H9 (cell line): Measurements from ENCODE around the gene BEST4. TPM values are rescaled to one million over a fixed set of nuclear protein-coding genes. Genes with fewer than 3 reads are reported as not detected.

Source experiments
- DNase-seq: peaks from one replicate; pipeline ENCODE4 v3.0.0-alpha.2; 2017
- H2AFZ ChIP-seq: one replicate; pipeline ENCODE4 v1.6.1; 2013; ENCODE audit warnings: mild to moderate bottlenecking, low read length, control low read depth, moderate library complexity
- H2AK5ac ChIP-seq: 2 replicates; pipeline ENCODE4 v1.6.1; 2013; ENCODE audit warnings: low read length, control low read depth, mixed read lengths; ENCODE audit not compliant: insufficient read length
- H2BK120ac ChIP-seq: one replicate; pipeline ENCODE4 v1.6.1; 2013; ENCODE audit warnings: low read depth, mild to moderate bottlenecking, low read length, control low read depth, inconsistent platforms; ENCODE audit not compliant: poor library complexity, severe bottlenecking
- H2BK12ac ChIP-seq: 2 replicates; pipeline ENCODE4 v1.6.1; 2013; ENCODE audit warnings: low read length, control low read depth, mixed read lengths, low read depth; ENCODE audit not compliant: insufficient read length
- H2BK15ac ChIP-seq: 2 replicates; pipeline ENCODE4 v1.6.1; 2013; ENCODE audit warnings: low read depth, low read length, control low read depth
- H2BK20ac ChIP-seq: one replicate; pipeline ENCODE4 v1.6.1; 2013; ENCODE audit warnings: low read depth, mild to moderate bottlenecking, low read length, control low read depth, inconsistent platforms; ENCODE audit not compliant: poor library complexity, severe bottlenecking
- H2BK5ac ChIP-seq: 2 replicates; pipeline ENCODE4 v1.6.1; 2013; ENCODE audit warnings: low read length, control low read depth, mixed read lengths; ENCODE audit not compliant: insufficient read length
- H3K14ac ChIP-seq: 2 replicates; pipeline ENCODE4 v1.6.1; 2013; ENCODE audit warnings: low read length, control low read depth; ENCODE audit not compliant: insufficient read depth
- H3K18ac ChIP-seq: 2 replicates; pipeline ENCODE4 v1.6.1; 2013; ENCODE audit warnings: low read depth, mild to moderate bottlenecking, mixed read lengths, low read length, control low read depth; ENCODE audit not compliant: insufficient read length
- H3K23ac ChIP-seq: 2 replicates; pipeline ENCODE4 v1.6.1; 2013; ENCODE audit warnings: low read length, control low read depth, mixed read lengths, low read depth; ENCODE audit not compliant: insufficient read length
- H3K23me2 ChIP-seq: 2 replicates; pipeline ENCODE4 v1.6.1; 2013; ENCODE audit warnings: low read depth, mild to moderate bottlenecking, mixed read lengths, low read length, control low read depth; ENCODE audit not compliant: insufficient read length, poor library complexity, severe bottlenecking
- H3K27ac ChIP-seq: 2 replicates; pipeline ENCODE4 v1.5.1; 2013; ENCODE audit warnings: low read length, control low read depth, mixed read lengths, low read depth; ENCODE audit not compliant: insufficient read length
- H3K27me3 ChIP-seq: 2 replicates; pipeline ENCODE4 v1.6.1; 2013; ENCODE audit warnings: low read length, control low read depth, inconsistent platforms; ENCODE audit not compliant: insufficient read depth
- H3K4ac ChIP-seq: 2 replicates; pipeline ENCODE4 v1.6.1; 2013; ENCODE audit warnings: low read depth, mild to moderate bottlenecking, control low read depth, inconsistent platforms, low read length, moderate library complexity
- H3K4me1 ChIP-seq: 2 replicates; pipeline ENCODE4 v1.6.1; 2013; ENCODE audit warnings: low read length, control low read depth, inconsistent platforms; ENCODE audit not compliant: insufficient read depth
- H3K4me2 ChIP-seq: 2 replicates; pipeline ENCODE4 v1.6.1; 2013; ENCODE audit warnings: low read length, control low read depth, mixed read lengths; ENCODE audit not compliant: insufficient read length, insufficient read depth
- H3K56ac ChIP-seq: 2 replicates; pipeline ENCODE4 v1.6.1; 2013; ENCODE audit warnings: low read depth, mild to moderate bottlenecking, mixed read lengths, low read length, control low read depth; ENCODE audit not compliant: insufficient read length
- H3K79me1 ChIP-seq: 2 replicates; pipeline ENCODE4 v1.6.1; 2013; ENCODE audit warnings: low read depth, mild to moderate bottlenecking, moderate library complexity, low read length, control low read depth, inconsistent platforms; ENCODE audit not compliant: insufficient read depth, poor library complexity, severe bottlenecking
- H3K79me2 ChIP-seq: 2 replicates; pipeline ENCODE4 v1.6.1; 2013; ENCODE audit warnings: low read length, control low read depth, inconsistent platforms; ENCODE audit not compliant: insufficient read depth
- H3K9ac ChIP-seq: 2 replicates; pipeline ENCODE4 v1.6.1; 2013; ENCODE audit warnings: low read length, control low read depth, mixed read lengths; ENCODE audit not compliant: insufficient read length; ENCODE audit errors: extremely low read depth
- H3K9me3 ChIP-seq: one replicate; pipeline ENCODE4 v1.6.1; 2013; ENCODE audit warnings: low read depth, low read length, inconsistent platforms; ENCODE audit not compliant: control insufficient read depth
- H3T11ph ChIP-seq: one replicate; pipeline ENCODE4 v1.6.1; 2013; ENCODE audit warnings: mild to moderate bottlenecking, low read length, control low read depth, inconsistent platforms
- H4K20me1 ChIP-seq: one replicate; pipeline ENCODE4 v1.6.1; 2013; ENCODE audit not compliant: control insufficient read depth, insufficient read length, insufficient read depth
- H4K5ac ChIP-seq: 2 replicates; pipeline ENCODE4 v1.6.1; 2013; ENCODE audit warnings: low read depth, mild to moderate bottlenecking, mixed read lengths, low read length, control low read depth; ENCODE audit not compliant: insufficient read length
- H4K8ac ChIP-seq: replicated peaks from 2 replicates; pipeline ENCODE4 v1.6.1; 2013; ENCODE audit warnings: low read length, control low read depth, mixed read lengths, low read depth; ENCODE audit not compliant: insufficient read length
- H4K91ac ChIP-seq: 2 replicates; pipeline ENCODE4 v1.6.1; 2013; ENCODE audit warnings: low read depth, mild to moderate bottlenecking, moderate library complexity, mixed read lengths, low read length, control low read depth; ENCODE audit not compliant: insufficient read length
- H3K27ac Mint-ChIP-seq, 3 experiments: 2 replicates in 2 of 3; 3 replicates in 1 of 3; pipeline ENCODE4 v1.8.0; 2020 to 2021; ENCODE audit warnings: mixed read lengths in 3 of 3, mild to moderate bottlenecking in 1 of 3, moderate library complexity in 1 of 3
- H3K27me3 Mint-ChIP-seq: 2 replicates; pipeline ENCODE4 v1.8.0; 2021; ENCODE audit warnings: low read depth, mild to moderate bottlenecking, moderate library complexity, mixed read lengths
- H3K36me3 Mint-ChIP-seq, 3 experiments: 2 replicates in 2 of 3; 3 replicates in 1 of 3; pipeline ENCODE4 v1.8.0; 2020 to 2021; ENCODE audit warnings: low read depth in 3 of 3, mixed read lengths in 3 of 3; ENCODE audit not compliant: insufficient read depth in 1 of 3
- H3K4me1 Mint-ChIP-seq, 2 experiments: 2 replicates each; pipeline ENCODE4 v1.8.0; 2020; ENCODE audit warnings: mixed read lengths in 2 of 2
- H3K4me3 Mint-ChIP-seq, 2 experiments: 2 replicates in 1 of 2; 3 replicates in 1 of 2; pipeline ENCODE4 v1.8.0; 2020 to 2021; ENCODE audit warnings: mild to moderate bottlenecking in 2 of 2, mixed read lengths in 2 of 2, moderate library complexity in 1 of 2
- H3K9me3 Mint-ChIP-seq, 2 experiments: 2 replicates in 1 of 2; 3 replicates in 1 of 2; pipeline ENCODE4 v1.8.0; 2020; ENCODE audit warnings: mild to moderate bottlenecking in 2 of 2, mixed read lengths in 2 of 2, moderate library complexity in 1 of 2
- whole genome bisulfite sequencing: extraction: QIAGEN DNeasy Blood & Tissue Kit; methylation state at CpG from one replicate; pipeline ENCODE4 v1.1.7; 2013; ENCODE audit warnings: missing lambda C conversion rate, low lambda C conversion rate, mixed read lengths; ENCODE audit not compliant: insufficient read length; ENCODE audit errors: extremely low coverage; 5-methylcytosine and 5-hydroxymethylcytosine counted together
- total RNA-seq: library from RNA; stranded (reverse); gene quantifications from 2 replicates; pipeline ENCODE4 v1.2.1, GENCODE V29; 2021
- TF ChIP-seq, protein P1 (sequence below): fragments of 200-600 bp; sonication (generic); conservative IDR thresholded peaks from 3 replicates; pipeline ENCODE4 v1.8.0; 2021; ENCODE audit warnings: antibody characterized with exemption, mild to moderate bottlenecking

BEST4 gene
- total RNA-seq, 1 experiment from 2014 or later, result 1.1 TPM

DNA sequence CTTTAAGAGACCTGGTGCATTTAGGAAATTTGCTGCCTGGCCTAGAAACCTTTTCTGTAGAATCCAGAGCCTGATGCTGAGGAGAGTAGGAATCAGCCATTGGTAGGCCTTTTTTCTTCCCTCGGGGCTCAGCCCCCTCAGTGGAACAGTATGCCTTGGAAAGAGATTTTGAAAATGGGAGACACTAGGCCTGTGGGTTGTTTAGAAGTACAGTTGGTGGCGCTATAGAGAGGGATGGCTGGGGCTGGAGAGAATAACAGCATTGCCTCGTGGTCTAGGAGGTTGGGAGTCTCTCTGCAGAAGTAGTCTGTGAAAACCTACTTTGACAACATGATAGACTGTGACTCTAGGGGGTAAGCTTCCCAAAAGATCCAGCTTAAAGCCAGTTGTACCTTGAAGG lies 40.1 kb downstream of the BEST4 start:
- no peaks in the 10 kb centered on the region for H3K27me3 Mint-ChIP-seq
- no peak overlapping the region for H4K91ac ChIP-seq
- H3K4me3 Mint-ChIP-seq, result no peak overlapping the region
- peaks cover 0 to 6% of the 10 kb centered on the region in 2 experiments; a peak in 2 of 4 replicates for H3K4me1 Mint-ChIP-seq
- DNase-seq, result no peak
- no peaks in the 10 kb centered on the region for H3K23me2 ChIP-seq
- no peaks in the 10 kb centered on the region for H4K20me1 ChIP-seq
- no peak overlapping the region for H2BK120ac ChIP-seq
- H3K4me2 ChIP-seq, result no peak overlapping the region
- no peak overlapping the region for H2BK5ac ChIP-seq
- H3K4ac ChIP-seq, result no peak overlapping the region
- H3K9me3 ChIP-seq, result no peaks in the 10 kb centered on the region
- H3K79me2 ChIP-seq, result no peaks in the 10 kb centered on the region; the same call in 1 of the 2 replicates
- H3K27ac Mint-ChIP-seq, result no peak overlapping the region
- no peak overlapping the region for H3T11ph ChIP-seq
- H4K5ac ChIP-seq, result no peak overlapping the region
- H3K23ac ChIP-seq, result no peak overlapping the region
- no peak overlapping the region for H4K8ac ChIP-seq
- WGBS, result no CpG with 5 or more reads among the region's 3 CpGs
- TF ChIP-seq, protein P1, sequence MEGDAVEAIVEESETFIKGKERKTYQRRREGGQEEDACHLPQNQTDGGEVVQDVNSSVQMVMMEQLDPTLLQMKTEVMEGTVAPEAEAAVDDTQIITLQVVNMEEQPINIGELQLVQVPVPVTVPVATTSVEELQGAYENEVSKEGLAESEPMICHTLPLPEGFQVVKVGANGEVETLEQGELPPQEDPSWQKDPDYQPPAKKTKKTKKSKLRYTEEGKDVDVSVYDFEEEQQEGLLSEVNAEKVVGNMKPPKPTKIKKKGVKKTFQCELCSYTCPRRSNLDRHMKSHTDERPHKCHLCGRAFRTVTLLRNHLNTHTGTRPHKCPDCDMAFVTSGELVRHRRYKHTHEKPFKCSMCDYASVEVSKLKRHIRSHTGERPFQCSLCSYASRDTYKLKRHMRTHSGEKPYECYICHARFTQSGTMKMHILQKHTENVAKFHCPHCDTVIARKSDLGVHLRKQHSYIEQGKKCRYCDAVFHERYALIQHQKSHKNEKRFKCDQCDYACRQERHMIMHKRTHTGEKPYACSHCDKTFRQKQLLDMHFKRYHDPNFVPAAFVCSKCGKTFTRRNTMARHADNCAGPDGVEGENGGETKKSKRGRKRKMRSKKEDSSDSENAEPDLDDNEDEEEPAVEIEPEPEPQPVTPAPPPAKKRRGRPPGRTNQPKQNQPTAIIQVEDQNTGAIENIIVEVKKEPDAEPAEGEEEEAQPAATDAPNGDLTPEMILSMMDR, result peak; percentile 41; the same call in 2 of the 3 replicates
- H3K56ac ChIP-seq, result no peak overlapping the region
- no peak overlapping the region for H3K18ac ChIP-seq
- no peaks in the 10 kb centered on the region for H3K4me1 ChIP-seq
- no peaks in the 10 kb centered on the region for H3K27me3 ChIP-seq
- no peak overlapping the region for H2AK5ac ChIP-seq
- no peak overlapping the region for H3K14ac ChIP-seq
- no peak overlapping the region for H2BK20ac ChIP-seq
- no peak overlapping the region for H3K9ac ChIP-seq
- H3K9me3 Mint-ChIP-seq, result no peaks in the 10 kb centered on the region; a peak in 1 of 5 replicates
- no peak overlapping the region for H2AFZ ChIP-seq
- H2BK15ac ChIP-seq, result no peak overlapping the region
- H3K27ac ChIP-seq, result no peak overlapping the region
- H3K36me3 Mint-ChIP-seq, result peaks cover 42 to 80% (median 79%) of the 10 kb centered on the region in 3 experiments; a peak in 6 of 7 replicates
- no peaks in the 10 kb centered on the region for H3K79me1 ChIP-seq
- H2BK12ac ChIP-seq, result no peak overlapping the region
